ENCODE measurements around the gene KLHL21.

DNA sequence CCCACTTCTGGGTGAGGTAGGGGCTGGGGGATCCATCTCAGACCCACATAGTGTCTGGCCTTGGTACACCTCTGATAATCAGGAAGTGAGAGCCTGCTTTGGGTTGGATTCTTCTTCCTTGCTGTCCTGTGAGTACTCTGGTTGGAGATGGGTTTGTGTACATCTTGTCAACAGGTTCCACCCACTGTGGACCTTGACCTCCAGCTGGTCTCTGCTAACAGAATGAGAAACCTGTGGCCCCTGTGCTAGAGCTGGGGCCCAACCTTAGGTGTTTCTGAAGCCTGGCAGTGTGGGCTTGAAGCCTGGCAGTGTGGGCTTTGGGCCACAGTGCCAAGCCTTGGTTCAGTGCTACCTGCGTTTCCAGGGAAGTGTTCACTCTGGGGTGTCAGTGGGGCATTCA, 20.3 kb downstream of the KLHL21 start:
- TF ChIP-seq, protein P1, sequence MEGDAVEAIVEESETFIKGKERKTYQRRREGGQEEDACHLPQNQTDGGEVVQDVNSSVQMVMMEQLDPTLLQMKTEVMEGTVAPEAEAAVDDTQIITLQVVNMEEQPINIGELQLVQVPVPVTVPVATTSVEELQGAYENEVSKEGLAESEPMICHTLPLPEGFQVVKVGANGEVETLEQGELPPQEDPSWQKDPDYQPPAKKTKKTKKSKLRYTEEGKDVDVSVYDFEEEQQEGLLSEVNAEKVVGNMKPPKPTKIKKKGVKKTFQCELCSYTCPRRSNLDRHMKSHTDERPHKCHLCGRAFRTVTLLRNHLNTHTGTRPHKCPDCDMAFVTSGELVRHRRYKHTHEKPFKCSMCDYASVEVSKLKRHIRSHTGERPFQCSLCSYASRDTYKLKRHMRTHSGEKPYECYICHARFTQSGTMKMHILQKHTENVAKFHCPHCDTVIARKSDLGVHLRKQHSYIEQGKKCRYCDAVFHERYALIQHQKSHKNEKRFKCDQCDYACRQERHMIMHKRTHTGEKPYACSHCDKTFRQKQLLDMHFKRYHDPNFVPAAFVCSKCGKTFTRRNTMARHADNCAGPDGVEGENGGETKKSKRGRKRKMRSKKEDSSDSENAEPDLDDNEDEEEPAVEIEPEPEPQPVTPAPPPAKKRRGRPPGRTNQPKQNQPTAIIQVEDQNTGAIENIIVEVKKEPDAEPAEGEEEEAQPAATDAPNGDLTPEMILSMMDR (conservative IDR thresholded peaks at IDR 0.05) = no peak
- TF ChIP-seq EZH2 (IDR thresholded peaks at IDR 0.05; ENCODE audit: low read depth) = no peak

Data from PC-9 (cell line).